GM18502 (cell line): ENCODE results near the gene SIX5.

ENCODE experiments used
- ATAC-seq: cut with Tn5 transposase; IDR thresholded peaks from one replicate; pipeline ENCODE4 v1.9.1; 2021; ENCODE audit warnings: mild to moderate bottlenecking; ENCODE audit not compliant: unreplicated experiment, poor library complexity

The SIX5 gene

DNA sequence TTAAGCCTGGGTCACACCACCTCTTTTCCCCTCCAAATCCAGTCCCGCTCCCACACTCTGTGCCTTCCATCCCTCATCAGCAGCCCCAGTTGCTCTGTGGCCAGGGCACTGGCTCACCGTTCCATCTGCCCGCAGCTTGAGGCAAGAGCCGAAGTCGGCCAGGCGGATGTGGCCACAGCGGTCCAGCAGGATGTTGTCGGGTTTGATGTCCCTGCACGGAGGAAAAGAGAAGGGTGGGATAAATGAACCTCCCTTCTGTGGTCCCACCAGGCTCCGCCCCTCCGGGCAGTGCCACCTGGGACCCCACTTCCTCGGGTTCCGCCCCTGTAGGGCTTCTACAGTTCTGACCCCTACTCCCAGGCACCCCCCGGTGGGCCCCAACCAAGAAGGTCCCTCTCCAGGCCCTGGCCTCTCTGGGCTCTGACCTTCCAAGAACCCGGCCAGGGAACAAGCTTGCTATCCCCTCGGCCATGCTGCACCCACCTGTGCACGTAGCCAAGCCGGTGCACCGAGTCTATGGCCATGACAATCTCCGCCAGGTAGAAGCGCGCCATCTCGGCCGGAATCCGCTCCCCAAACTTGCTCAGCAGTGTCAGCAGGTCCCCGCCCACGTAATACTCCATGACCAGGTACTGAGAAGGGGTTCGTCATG, 9.1 kb upstream of the SIX5 start:
- no peak for ATAC-seq

DNA sequence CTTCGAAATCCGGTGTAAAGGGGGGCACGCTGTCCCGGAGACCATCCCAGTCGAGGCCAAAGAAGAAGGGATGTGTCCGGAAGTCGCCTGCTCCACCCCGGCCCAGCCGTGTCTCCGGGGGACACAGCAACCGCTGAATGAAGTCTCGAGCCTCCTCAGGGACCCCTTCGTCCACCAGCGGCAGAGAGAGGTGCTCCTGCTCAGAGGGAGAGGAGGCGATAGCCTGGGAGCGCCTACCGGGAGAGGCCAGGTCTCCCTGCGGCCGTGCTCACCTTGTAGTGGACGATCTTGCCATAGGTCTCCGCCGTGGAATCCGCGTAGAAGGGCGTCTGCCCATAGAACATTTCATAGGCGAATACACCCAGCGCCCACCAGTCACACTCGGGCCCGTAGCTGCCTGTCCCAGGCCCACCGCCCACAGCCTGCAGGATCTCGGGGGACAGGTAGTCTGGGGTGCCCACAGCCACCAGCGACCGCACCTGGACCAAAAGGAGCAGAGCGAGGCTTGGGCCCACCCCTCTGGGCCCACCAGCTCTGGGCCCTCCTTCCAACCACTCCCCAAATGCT, 8.4 kb upstream of the SIX5 start:
- ATAC-seq = no peak

DNA sequence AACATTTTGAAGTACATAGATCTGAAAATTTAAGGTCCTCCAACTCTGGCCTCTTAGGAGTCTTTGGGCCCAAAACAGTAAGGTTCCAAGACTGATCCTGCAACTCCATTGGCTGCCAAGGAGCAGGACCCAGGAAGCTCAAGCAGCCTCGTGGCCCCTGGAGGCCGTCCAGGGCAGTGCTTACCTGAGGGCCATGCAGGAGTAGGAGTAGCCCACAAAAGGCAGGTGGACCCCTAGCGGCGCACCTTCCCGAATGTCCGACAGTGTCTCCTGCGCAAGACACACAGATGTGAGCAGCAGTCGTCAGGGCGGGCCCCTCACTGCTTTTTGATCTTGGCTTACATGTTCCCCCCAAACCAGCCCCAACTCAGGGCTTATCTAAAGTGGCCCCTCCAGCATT, 5.7 kb upstream of the SIX5 start:
- no peak for ATAC-seq

DNA sequence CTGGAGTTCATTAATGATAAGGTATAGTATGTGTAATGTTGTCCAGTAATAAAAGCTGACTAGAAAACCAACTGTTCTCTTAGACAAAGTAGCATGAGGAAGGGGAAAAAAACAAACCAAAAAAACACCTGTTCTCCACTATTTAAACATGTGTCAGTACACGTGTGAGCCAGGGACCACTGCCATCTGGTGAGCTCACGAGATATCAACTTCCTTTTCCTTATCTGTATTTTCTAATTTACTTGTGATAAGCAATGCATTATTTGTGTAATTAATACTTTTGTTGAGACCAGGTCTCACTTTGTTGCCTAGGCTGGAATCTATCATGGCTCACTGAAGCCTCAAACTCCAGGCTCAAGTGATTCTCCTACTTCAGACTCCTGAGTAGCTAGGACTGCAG, 4.3 kb upstream of the SIX5 start:
- no peak for ATAC-seq

DNA sequence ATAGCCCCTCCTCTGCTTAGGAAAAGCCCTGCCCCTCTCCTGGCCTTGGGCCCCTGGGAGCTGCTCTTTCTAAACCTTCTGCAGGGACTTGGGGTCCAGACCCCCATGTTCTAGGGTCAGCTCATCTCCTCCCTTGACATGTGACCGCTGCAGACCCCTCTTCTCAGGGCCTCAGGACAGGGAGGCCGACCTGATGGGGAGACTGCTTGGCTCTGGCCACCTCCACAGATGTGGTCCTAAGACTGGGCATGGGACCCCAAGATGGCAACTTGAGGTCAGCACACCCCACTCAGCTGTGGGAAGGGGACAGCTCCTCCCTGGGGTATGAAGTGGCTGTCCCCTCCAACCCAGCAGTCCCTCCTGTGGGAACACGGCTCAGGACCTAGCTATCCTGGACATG, 3.9 kb upstream of the SIX5 start:
- no peak for ATAC-seq

DNA sequence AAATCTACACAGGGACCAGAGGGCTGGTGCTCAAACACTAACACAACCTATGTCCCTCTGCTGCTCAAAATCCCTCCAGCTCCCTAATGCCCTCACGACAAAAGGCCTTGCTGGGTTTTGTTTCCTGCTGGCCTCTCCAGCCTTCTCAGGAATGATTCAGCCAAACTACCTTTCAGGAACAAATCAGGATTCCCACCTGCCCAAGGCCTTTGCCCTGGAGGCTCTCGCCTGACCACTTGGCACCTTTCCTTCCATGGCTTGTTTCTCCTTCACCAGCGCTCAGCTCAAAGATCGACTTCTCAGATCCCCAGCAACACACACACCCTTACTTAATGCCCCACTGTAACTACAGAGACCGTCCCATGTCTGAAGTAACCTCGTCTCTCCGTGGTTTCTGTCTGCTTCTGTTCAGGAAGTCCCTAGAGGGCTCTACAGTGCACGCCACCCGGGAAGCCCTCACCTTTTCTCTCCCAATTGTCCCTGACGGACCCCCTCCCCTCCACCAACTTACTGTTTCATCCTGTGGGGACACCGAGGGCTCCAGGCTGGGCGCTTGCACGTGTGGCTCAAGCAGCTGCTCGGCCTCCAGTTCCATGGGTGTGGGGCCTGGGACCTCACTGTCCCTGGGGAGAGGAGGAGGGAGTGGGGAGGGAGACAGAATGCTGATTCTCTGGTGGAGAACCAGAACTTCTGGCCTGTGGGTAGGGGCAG, 3.2 kb upstream of the SIX5 start:
- no peak for ATAC-seq

DNA sequence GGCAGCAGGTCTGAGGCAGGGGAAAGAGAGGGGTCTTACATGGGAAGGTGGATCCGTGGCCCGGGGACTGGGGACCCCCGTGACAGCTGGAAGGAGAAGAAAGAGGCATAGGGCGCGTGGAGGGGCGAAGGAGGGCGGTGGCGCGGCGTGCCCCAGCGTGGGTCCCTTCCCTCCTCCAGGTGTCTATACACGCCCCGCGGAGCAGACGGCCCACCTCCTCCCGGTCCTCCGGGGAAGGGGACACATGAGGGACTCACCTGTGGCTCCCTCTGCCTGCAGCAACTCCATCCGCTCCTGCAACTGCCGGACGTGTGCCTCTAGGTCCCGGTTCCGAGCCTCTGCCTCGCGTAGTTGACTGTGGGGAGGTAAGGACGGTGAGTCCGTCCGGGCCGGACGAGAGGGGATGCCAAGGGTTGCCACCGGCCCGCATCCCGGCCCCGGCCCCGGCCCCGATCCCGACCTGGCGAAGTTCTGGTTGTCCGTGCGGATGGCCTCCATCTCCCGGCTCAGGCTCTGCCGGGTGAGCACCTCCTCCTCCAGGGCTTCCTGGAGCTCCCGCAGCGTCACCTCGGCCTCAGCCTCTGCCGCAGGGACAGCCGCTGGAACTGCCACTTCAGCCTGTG, 2.4 kb upstream of the SIX5 start:
- ATAC-seq = no peak

DNA sequence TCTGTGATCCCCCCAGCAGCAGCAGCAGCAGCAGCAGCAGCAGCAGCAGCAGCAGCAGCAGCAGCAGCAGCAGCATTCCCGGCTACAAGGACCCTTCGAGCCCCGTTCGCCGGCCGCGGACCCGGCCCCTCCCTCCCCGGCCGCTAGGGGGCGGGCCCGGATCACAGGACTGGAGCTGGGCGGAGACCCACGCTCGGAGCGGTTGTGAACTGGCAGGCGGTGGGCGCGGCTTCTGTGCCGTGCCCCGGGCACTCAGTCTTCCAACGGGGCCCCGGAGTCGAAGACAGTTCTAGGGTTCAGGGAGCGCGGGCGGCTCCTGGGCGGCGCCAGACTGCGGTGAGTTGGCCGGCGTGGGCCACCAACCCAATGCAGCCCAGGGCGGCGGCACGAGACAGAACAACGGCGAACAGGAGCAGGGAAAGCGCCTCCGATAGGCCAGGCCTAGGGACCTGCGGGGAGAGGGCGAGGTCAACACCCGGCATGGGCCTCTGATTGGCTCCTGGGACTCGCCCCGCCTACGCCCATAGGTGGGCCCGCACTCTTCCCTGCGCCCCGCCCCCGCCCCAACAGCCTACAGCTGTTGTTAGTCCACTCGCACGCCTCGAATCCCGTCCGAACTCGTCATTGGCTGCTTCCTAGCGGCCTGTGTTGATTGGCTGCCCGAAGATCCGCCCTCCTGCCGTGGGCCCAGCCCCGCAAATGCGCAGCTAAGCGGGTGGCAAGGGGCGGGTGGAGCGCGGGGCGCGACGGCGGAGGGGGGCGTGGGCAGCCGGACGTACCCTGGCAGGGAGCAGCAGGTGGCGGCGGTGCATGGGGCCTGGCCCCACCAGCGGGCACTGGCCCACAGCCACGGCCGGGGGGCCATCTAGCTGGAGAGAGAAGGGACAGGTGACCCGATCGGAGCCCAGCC, 1.4 kb upstream of the SIX5 start:
- ATAC-seq = peak; percentile 56

DNA sequence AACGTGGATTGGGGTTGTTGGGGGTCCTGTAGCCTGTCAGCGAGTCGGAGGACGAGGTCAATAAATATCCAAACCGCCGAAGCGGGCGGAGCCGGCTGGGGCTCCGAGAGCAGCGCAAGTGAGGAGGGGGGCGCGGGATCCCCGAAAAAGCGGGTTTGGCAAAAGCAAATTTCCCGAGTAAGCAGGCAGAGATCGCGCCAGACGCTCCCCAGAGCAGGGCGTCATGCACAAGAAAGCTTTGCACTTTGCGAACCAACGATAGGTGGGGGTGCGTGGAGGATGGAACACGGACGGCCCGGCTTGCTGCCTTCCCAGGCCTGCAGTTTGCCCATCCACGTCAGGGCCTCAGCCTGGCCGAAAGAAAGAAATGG, 754 bp upstream of the SIX5 start:
- ATAC-seq = peak; percentile 7

DNA sequence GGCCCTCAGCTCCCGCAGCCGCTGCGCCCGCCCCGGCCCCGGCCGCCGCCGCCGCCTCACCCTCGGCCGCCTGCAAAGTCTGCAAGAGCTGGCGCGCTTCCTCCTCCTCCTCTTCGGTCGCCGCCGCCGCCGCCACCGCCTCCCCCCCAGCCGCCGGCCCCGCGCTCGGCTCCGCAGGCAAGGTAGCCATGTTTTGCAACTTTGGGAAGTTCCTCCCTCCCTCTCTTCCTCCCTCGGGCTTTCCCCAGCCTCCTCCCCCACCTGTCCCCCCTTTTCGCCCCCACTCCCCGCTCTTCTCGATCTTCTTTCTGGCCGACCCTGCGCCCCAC, 433 bp downstream of the SIX5 start:
- ATAC-seq = no peak

DNA sequence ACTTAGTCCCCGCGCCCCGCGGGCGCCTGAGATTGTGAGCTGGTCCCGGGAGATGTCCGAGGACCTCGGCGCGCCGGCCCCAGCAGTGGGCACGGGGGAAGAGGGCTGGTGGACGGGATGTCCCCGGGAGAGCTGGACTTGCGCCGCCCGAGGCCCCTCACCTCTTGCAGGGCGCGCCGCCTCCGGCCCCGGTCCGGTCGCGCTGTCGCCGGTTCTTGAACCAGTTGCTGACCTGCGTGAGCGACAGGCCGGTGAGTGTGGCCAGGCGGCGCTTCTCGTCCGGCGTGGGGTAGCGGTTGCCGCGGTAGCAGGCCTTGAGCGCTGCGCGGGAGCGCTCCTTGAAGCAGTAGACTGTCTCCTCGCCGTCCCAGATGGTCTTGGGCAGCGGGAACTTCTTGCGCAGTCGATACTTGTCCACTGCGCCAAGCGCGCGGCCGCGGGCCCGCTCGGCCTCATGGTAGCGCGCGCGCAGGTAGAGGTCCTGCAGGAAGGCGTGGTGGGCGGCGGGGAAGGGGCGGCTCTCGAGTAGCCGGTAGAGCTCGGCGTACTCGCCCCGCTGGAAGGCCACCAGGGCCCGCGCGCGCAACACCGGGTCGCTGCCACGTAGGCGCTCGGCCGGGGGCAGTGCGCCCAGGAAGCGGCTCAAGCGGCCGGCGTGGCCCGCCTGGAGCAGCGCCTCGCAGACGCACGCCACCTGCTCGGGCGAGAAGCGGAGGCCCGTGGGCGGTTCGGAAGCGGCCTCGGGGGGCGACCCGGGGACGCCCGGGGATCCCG, 984 bp downstream of the SIX5 start:
- no peak for ATAC-seq

DNA sequence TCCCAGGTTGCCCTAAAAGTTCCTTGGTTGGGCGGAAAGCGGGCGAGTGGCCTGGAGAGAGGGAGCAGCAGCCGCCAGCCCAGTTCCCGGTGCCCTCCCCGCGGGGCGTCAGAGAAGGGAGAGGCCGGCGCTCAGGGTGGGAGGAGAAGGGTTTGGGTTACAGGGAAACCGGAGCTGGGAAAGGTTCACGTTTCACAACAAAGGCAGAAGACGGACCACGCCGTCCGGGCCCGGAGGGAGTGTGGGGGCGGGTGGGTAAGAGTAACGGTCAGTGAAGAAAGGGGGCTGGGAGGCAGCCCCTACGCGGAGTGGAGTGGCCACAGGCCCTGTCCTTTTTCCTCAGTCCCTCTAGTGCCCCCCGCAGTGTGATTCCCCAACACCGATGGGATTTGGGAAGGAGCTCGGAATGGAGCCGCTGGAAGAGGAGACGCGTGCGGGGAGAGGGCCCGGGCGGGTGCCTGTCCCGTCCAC, 1.6 kb downstream of the SIX5 start:
- ATAC-seq = no peak

DNA sequence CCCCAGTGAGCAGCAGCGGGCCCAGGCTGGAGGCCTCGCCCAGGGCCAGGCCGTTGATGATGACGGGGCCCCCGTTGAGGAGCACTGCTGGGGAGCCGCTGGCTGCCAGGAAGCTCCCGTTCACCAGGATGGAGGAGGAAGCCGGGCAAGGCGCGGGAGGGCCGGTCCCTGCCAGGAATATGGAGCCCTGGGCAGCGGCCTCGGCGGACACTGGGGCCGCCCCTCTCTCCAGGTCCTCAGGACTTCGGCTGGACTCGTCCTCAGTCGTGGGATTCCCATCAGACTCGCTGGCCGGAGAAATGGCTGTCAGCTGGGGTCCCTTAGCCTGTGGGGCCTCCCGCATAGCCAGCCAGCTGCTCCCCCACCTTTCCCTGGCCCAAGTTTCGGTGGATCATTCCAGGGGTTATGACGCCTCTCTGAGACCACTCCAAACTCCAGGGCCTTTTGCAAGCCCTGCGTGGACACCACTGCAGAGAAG, 2.1 kb downstream of the SIX5 start:
- ATAC-seq = no peak

DNA sequence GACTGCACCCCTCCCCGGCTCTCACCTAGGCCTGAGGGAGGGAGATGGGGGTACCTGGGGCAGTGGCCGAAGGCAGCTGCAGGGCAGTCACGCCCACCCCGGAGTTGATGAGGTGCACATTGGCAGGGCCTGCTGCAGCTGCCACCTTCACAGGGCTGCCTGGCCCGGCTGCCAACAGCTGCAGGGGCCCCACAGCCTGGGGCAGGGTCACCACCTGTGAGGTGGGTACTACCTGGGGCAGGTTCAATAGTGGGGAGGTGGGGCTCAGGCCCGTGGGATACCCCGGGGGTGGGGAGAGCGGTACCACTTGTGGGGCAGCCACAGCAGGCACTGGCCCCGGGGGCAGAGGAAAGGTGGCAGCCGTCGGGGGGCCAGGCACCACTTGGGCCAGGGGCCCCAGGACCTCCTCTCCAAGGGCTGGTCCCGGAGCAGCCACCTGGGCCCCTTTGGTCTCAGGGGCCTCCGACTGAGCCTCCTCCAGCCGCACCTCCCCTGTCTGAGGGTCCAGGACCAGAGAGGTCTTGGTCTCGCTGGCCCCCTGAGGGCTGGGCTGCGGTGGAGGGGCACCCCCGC, 2.7 kb downstream of the SIX5 start:
- no peak for ATAC-seq

DNA sequence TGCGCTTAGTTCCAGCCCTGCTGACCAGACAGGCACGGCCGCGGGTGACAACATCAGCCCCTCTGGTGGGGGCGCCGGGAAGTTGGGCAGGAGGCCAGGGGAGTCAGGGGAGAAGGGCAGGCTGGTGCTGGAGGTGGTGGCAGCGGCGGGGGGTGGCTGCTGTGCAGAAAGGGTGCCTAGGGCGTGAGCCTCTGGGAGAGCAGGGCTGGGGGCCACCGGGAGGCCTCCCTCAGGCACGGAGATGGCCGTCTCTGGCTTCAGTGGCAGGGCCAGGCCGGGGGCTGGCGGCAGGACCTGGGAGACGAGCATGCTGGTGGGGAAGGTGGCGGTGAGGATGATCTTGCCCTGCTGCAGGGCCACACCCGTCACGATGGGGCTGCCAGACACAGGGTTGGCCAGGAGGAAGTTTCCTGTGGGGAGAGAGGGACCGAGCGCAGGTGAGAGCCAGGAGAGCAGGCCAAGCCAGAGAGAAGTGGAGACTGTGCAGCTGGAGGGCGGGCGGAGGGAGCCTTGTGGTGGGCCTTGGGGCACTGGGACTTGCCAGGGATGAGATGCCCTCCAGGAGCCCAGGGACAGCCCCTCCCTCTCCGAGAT, 3.3 kb downstream of the SIX5 start:
- no peak for ATAC-seq

DNA sequence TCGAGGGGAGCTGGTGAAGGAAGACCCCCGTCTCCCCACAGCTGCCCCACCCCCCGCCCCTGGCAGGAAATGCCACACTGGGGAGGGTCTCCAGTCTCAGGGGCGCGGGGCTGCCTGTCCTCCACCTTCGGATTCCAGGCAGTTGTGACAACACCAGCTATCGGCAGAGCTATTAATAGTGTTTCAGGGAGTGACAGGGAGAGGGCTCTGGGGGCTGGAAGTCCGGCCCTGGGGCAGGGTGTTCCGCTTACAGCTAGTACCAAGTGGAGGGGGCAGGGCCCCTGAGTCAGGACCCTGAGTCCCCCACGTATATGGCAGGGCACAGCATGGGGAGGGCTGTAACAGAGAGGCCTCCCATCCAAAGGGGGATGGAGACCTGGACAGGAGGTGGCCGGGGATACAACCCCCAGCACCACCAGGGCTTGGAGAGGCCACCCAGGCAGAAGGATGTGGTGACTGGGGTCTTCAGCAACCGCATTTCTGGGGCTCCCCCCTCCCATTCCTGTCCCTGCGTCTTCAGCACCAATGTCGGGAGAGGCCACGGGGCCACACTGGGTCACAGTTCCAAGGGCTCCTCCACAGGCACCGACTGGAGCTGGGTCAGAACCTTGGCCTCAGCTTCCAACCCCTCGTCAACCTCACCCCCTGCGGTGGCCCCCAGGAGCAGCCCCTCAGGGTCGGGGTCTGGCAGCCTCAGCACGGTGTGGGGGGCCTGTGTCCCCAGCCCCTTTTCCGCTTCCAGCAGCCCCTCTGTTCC, 3.9 kb downstream of the SIX5 start:
- no peak for ATAC-seq

DNA sequence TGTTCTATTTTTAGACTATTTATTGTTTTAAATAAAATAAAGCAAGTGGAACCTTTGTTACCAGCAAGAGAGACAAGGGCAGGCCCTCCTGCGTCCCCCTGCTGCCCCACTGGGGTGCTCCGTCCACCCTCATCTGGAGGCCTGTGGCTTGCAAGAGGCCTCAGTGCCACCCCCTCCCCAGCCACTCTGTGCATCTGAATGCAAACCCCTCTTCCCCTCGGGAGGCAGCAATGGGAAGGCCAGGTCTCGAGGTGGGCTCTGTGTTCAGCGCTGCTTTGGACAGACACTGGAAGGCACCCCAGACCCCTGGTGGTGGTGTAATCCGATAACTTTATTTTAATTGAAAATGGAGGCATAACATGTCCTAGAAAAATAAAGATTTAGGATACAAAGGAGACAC, 4.6 kb downstream of the SIX5 start:
- ATAC-seq = no peak

DNA sequence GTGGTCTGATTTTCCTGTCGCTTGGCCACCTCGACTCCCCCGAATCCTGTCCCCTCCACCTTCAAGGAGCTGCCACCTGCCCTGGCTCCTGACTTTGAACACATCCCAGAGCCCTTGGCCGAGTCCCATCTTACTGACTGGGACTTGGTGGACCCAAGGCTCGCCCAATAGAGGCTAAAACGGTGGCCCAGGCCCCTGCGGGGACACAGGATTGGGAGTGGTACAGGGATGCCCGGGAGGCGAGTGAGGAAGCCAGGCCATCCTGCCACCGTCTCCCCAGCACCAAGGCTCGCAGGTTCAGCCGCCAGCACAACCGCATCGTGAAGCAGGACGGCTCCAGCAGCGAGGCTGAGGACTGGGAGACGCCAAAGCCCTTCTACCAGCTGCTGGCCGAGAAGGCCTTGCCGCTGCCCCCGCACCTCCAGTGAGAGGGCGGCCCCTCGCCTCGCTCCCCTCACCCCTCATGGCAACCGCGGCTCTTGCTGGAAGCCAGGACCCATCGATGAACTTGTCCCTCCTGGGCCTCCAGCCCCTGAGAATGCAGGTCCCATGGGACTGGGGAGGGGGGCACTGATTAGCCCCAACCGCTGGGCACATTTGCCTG, 5.3 kb downstream of the SIX5 start:
- ATAC-seq = no peak
